GM19238 (cell line): ENCODE data around the gene SCAF4.
"Not testable (repeated sequence)": the region's sequence is repeated elsewhere in the genome, so short reads cannot be mapped to it uniquely, and the experiment has no call there.

Experiments used
- DNase-seq: peaks from one replicate; pipeline ENCODE4 v3.0.0; 2011; ENCODE audit warnings: low spot score; ENCODE audit not compliant: insufficient read length

The SCAF4 gene, protein sequence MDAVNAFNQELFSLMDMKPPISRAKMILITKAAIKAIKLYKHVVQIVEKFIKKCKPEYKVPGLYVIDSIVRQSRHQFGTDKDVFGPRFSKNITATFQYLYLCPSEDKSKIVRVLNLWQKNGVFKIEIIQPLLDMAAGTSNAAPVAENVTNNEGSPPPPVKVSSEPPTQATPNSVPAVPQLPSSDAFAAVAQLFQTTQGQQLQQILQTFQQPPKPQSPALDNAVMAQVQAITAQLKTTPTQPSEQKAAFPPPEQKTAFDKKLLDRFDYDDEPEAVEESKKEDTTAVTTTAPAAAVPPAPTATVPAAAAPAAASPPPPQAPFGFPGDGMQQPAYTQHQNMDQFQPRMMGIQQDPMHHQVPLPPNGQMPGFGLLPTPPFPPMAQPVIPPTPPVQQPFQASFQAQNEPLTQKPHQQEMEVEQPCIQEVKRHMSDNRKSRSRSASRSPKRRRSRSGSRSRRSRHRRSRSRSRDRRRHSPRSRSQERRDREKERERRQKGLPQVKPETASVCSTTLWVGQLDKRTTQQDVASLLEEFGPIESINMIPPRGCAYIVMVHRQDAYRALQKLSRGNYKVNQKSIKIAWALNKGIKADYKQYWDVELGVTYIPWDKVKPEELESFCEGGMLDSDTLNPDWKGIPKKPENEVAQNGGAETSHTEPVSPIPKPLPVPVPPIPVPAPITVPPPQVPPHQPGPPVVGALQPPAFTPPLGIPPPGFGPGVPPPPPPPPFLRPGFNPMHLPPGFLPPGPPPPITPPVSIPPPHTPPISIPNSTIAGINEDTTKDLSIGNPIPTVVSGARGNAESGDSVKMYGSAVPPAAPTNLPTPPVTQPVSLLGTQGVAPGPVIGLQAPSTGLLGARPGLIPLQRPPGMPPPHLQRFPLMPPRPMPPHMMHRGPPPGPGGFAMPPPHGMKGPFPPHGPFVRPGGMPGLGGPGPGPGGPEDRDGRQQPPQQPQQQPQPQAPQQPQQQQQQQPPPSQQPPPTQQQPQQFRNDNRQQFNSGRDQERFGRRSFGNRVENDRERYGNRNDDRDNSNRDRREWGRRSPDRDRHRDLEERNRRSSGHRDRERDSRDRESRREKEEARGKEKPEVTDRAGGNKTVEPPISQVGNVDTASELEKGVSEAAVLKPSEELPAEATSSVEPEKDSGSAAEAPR

DNA sequence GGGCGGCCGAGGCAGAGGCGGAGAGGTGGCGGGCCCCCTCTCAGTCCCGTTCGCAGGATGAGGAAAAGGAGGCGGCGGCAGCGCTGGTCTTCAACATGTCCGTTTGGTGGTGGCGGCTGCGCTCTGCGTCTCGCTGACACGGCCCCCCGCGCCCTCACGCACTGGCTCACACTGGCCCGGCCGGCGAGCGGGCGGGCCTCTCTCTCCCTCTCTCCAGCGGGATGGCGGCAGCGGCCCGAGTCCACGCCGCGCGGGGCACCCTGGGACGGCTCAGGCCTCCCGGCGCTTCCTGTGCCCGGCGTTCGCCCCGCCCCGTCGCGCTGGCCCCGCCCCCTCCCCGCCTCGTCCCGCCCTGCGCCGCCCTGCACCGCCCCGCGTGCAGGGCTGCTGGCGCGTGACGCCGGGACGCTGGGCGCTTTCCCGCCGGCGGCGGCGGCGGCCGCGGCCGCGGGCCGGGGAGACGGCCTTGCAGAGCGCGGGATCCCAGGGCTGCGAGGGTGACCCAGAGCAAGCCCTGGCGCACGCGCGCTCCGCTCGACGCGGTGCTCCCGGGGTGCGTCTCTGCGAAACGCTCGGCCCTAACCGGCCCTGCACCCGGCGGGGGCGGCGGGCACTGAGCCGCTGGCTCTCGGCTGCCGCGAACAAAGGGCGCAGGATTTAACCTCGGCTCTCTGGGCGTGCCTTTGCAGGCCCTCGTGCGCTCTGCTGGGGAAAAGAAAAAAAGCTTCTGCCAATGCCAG is at the start of gene SCAF4:
TSS of gene SCAF4 (minus strand) at position 262 of the 740 bp plus-strand sequence. CDS start 426 bp downstream, outside the sequence.
- peak; percentile 92 for DNase-seq

DNA sequence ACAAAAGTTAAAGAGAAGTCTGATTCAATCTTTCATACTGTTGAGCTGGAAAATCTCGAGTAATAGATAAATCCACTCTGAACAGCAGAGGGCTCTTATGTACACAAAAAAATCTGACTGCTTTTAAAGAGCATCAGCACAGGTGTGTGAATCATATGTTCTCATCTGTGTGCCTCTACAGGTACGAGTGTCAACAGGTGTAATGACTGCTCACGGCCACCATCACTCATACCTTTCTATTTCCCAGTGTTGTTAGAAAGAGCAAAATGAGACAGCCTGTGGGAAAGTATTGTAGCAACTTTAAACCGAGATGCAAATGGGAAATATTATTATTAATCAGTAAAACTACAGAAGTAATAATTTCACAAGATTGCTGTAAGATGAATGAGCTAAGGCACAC is 49.0 kb upstream of the SCAF4 start:
- DNase-seq = no peak

DNA sequence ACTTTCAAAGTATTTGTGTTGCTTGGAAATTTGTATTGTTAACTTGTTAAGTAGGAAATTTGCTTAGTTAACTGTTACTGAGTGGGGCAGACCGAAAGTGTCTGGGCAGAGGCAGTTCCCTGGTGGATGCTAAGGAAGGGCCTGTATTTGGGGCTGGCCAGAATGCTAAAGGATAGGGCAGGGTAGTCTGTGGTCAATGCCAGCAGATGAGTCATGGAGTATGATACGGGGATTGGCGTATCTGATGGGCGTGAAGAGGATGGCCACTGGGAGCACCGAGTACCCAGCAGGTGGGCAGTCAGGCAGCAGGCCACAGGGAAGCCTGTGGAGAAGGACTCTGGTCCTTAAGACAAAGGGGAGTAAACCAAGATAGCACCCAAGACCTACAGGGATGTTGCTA is 46.6 kb upstream of the SCAF4 start:
- DNase-seq = no peak

DNA sequence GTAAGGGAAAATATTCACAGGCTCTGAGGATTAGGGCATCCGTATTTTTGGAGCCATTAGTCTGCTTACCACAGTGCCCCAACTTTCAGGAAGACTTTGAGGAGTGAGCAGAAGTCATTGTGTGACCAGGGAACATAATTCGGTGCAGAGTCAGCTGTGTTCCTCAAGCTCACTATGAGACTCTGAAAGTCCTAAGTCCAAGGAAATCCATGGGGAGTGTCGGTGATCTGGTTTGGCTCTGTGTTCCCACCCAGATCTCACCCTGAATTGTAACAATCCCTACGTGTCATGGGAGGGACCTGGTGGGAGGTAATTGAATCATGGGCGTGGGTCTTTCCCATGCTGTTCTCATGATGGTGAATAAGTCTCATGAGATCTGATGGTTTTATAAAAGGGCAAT is 45.9 kb upstream of the SCAF4 start:
- DNase-seq = no peak

DNA sequence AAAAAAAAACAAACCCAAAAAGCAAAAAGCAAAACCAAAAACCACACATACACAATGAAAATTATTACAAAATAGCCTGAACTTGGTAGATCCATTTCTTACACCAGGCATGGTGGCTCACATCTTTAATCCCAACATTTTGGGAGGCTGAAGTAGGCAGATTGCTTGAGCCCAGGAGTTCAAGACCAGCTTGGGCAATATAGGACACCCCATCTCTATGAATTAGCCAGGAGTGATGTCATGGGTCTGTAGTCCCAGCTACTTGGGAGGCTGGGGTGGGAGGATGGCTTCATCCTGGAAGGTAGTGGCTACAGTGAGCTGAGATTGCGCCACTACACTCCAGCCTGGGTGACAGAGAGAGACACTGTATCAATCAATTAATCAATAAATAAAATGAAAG is 42.1 kb upstream of the SCAF4 start:
- DNase-seq = no peak

DNA sequence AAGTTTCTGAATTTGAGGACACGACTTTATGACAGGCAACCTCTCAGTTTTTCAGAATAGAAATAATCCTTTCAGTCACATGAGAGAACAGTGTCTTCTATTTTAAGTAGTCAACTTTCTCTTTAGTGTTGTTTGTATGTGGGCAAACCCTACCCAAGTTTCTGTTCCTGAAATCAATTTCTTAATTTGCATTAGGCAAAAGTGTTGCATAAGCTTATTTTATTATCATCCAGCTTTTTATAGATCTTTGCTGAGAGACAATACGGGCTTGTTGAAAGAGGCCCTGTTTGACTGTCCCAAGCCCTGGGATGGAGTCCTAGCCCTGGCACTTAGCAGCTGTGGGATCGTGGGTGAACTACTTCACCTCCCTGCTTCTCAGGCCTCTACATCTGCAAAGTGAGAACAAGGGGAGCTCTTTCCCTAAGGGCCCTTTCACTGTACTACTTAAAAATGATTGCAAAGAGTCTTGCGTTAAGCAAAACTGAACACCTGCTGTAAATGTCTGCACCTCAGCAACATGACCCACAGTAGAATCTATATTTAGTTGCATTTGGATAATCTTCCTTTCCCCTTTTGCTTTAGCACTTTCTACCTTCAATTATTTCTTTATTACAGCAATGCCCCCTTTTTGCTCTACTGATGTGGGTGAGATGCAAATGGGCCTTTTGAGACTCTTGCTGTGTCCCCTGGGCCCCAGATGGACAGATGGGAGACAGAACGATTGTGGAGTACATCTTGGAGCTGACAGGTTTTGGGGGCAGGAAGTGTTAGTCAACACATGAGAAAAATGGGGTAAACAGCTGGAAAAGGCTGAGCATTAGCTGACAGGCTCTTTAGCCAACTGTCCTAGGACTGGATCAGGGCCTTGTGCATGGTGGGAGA is 41.0 kb upstream of the SCAF4 start:
- DNase-seq = peak; percentile 17

DNA sequence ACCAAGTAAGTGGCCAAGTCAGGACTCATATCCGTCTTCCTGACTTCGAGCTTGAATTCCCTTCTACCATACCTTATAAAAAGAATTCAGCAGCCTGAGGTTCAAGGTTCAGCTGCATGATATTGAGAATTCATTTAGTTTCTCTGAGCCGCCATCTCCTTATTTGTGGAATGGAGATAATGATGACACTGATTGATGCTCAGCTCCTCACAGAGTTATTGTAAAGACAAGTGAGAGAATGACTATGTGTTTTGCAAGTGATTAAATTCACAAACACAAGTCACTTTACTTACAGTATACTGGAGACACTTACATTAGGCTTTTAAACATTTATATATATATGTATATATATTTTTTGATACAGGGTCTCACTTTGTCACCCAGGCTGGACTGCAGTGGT is 39.8 kb upstream of the SCAF4 start:
- DNase-seq = no peak

DNA sequence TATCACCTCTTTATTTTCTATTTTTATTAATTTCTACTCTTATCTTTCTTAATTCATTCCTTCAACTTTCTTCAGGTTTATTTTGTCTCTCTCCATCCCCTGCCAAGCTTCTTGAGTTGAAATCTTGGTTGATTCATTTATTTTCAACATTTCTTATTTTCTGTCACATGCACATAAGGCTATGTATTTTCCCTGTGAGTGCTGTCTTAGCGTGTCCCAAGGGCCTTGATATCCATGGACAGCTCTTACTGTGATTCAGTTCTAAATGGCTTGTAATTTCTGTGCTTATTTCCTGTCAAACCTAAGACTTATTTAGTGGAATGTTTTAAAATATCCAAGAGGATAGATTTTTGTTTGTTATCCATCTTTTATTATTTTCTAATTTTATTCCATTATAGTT is 36.8 kb upstream of the SCAF4 start:
- DNase-seq = no peak

DNA sequence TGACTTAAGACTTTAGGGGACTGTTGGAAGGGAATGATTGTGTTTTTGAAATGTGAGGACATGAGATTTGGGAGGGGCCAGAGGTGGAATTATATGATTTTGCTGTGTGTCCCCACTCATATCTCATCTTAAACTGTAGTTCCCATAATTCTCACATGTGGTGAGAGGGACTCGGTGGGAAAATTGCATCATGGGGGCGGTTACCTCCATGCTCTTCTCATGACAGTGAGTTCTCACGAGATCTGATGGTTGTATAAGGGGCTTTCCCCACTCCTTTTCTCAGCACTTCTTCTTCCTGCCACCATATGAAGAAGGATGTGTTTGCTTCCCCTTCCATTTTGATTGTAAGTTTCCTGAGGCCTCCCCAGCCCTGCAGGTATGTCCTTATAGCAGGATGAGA is 35.0 kb upstream of the SCAF4 start:
- no peak for DNase-seq

DNA sequence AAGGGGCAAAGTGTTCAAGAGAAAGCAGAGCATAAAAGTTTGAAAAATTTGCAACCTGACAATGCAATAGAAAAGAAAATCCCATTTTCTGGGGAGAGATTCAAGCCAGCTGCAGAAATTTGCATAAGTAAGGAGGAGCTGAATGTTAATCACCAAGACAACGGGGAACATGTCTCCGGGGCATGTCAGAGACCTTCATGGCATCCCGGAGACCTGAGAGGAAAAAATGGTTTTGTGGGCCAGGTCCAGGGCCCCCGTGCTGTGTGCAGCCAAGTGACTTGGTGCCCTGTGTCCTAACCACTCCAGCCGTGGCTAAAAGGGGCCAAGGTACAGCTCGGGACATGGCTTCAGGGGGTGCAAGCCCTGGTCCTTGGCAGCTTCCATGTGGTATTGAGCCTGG is 33.9 kb upstream of the SCAF4 start:
- not testable (repeated sequence) for DNase-seq

DNA sequence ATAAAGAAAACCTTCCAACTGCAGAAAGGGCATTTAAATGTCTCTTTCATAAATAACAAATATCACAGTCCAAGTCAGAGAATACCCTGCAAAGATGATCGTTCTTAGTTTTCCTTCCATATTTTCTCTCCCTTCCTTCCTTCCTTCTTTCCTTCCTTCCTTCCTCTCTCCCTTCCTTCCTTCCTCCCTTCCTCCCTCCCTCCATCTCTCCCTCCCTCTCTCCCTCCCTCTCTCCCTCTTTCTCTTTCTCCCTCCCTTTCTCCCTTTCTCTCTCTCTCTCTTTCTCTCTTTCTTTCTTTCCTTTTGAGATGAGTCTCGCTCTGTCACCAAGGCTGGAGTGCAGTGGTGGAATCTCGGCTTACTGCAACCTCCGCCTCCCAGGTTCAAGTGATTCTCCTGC is 29.0 kb upstream of the SCAF4 start:
- no peak for DNase-seq

DNA sequence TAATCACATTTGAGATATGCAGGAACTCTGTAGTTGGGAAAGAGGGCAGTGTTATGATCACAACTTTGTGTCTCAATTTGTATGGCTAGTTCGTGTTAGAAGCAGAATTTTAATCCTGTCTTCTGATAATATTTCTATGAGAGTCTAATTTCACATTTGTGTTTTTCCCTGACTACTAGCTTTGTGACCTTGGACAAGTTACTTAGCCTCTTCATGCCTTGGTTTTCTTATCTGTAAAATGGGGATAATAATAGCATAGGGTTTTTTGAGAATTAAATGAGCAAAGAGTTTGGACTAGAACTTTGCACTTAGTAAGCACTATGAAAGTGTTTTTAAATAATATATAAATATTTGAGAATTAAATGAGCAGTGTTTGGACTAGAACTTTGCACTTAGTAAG is 24.9 kb upstream of the SCAF4 start:
- no peak for DNase-seq

DNA sequence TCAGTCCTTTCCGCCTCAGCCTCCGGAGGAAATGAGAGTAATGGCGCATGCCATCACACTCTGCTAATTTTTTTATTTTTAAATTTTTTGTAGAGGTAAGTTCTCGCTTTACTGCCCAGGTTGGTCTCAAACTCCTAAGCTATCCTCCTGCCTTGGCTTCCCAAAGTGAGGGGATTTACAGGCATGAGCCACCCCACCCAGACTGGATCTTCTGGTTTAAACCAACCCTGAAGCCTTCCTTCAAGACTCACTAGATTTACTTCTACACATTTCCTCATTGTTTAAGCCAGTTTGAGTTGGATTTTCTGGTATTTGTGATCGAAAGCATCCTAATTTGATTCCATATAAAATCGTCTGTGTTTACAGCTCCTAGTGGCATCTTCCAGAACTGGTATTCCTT is 23.1 kb upstream of the SCAF4 start:
- DNase-seq = no peak

DNA sequence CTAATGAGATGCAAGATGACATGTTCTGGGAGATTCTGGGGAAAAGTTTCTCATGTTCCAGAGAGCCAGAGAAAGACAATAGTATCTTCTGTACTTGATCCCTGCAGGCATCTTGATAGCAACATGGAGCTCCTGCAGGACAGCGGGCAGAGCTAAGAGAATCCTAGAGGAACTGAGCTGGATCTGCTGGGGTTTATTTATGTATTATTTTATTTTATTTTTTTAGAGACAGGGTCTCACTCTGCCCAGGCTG is 22.7 kb upstream of the SCAF4 start:
- DNase-seq = no peak

DNA sequence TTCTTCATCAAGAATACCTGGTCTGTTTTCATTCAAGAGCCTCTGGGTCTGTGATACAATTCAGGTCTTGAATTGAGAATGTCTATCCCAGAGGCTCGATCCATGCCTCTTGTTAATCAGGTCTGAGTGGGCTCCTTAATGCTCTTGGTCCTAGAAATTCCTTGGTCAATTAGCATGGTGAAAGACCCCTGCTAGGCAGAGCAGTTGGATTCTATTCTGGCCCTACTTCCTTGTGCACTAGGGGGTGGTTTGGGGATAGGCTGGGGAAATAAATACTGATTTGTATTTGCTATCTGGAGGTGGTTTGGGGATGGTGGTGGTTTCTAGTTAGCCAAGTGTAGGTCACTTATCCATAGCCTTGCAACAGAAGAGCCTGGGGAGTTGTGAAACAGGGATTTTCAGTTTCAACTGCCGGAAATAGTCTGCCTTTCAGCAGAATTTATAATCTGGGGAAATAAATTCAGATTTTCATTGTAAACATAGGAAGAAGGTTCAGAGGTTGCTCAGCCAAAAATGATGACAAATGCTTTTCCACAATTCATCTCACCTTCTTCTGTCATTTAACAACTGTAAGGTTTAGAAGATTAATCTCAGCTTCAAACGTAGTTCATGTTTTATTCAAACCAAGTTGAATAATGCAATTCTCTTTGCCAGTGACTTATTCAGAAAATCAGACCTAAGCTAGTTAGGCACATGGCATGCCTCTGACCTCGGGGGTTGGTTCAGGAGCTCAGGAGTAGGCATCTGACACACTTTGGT is 22.2 kb upstream of the SCAF4 start:
- DNase-seq = no peak

DNA sequence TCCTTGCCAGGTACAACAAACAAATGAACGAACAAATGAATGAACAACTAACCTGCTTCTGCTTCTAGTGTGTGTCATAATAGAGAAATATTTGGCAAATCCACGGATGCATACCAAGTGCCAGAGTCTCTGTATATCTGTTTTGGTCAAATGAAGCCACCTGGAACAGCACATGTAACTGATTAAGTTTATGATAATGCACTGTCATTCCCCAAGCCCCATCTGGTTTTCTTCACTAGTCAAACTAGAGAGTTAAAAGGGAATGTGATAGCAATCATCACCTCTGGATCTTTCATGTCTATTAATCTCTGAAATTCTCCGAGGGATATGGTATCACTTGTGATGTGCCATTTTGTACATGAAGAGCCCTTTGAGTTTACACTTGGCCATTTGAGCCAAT is 21.0 kb upstream of the SCAF4 start:
- no peak for DNase-seq

DNA sequence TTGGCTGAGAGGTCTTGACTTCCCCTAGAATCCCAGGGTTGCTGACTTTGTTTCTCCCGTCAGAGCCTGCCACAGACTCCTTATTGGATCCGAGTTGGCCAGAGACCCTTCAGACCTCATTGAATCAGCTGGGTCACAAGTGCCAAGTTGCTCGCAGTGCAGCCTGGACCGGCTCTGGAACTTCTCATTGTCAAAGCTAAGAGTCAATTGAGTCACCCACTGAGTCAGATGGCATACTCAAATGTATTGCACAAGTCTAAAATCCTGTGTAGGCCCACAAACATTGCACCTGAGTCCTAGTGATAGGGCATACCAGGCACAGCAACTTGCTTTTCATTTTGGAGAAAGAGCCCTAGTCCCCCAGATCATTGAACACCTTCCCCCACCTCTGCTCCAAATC is 20.4 kb upstream of the SCAF4 start:
- DNase-seq = no peak

DNA sequence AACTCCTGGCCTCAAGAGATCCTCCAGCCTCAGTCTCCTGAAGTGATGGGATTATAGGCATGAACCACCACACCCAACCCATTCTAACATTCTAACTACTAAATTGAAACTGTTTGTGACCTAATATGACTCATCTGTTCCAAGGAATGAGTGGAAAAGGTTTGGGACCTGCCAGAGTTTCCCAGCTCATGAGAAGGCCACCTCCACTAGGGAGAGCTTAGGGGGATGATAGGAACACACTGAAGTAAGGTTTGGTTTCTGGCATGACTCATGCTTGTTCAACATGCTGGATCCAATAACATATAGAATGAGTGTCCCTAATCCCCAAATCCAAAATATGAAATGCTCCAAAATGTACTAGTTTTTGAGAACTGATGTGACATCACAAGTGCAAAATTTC is 18.9 kb upstream of the SCAF4 start:
- no peak for DNase-seq

DNA sequence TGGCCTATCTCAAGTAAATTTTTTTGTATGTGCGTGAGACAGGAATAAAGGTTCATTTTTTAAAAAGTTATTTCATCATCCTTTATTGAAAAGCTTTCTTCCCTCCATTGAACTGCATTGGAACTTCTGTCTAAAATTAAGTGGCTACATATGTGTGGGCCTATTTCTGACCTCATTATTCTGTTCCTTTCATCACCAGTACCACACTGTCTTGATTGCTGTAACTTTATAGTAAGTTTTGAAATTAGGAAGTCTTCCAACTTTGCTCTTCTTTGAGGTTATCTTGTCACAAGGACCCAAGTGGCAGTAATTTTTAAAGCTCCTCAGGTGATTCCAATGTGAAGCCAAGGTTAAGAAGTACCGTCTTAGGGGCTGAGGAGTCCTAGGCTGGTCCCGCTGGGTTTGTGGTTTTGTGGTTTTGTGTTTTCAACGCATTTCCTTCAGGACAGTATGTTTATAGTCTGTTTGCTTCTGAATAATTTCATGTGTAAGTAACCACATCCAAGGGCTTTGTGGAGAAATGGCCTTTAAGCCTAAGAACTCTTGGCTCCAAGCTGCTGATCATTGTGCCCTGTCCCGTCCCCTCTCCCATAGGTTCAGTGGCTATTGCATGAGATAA is 12.4 kb upstream of the SCAF4 start:
- DNase-seq = no peak

DNA sequence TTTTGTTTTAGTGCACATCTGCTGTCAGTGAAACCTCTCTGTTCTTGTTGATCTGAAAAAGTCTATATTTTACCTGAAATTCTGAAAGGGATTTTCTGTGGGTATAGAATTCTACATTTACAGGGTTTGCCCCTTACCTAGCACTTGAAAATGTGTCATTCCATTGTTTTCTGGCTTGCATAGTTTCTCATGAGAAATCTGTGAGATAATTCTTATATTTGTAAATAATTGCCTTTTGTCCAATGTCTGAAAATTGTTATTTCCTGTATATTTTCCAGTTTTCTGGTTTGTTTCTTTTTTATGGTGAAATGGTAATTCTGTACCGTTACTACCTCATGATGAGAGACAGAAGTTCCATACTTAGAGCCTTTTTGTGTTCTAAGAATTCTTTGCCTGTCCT is 11.8 kb upstream of the SCAF4 start:
- DNase-seq = no peak
